ENCODE measurements around the gene ZFP3.
A peak's percentile ranks its signal among the peaks of the same experiment; 100 is the strongest.
"Not testable (repeated sequence)": the region's sequence is repeated elsewhere in the genome, so short reads cannot be mapped to it uniquely, and the experiment has no call there.

ZFP3 gene

GRCh38 chr17:5080591-5080990 lies 2.3 kb downstream of the ZFP3 start:
- no peak for DNase-seq

- DNase-seq: no peak
Observed at GRCh38 chr17:5092218-5093010, 14.1 kb downstream of the ZFP3 start.

GRCh38 chr17:5096731-5097100 lies 18.4 kb downstream of the ZFP3 start:
- DNase-seq: no peak

GRCh38 chr17:5097101-5097834 lies 19.0 kb downstream of the ZFP3 start:
- peak; percentile 33 for DNase-seq

- DNase-seq: no peak
Observed at GRCh38 chr17:5099271-5099670, 21.0 kb downstream of the ZFP3 start.

GRCh38 chr17:5100832-5101231 lies 22.6 kb downstream of the ZFP3 start:
- DNase-seq: no peak

GRCh38 chr17:5110816-5111215 lies 32.5 kb downstream of the ZFP3 start:
- DNase-seq: no peak

GRCh38 chr17:5111402-5112204 lies 33.3 kb downstream of the ZFP3 start, which contains the start of gene ZNF232:
Gene ZNF232 (minus strand): TSS chr17:5111878. CDS start chr17:5111822, 56 bp downstream.
- peak; percentile 97 for DNase-seq

- no peak for DNase-seq
Observed at GRCh38 chr17:5115673-5116651, 37.7 kb downstream of the ZFP3 start, which contains the start of gene USP6. Gene USP6 (plus strand): TSS chr17:5116032. CDS start chr17:5130368, 14,336 bp downstream.

GRCh38 chr17:5118219-5118618 lies 40.0 kb downstream of the ZFP3 start:
- DNase-seq: no peak

- no peak for DNase-seq
Observed at GRCh38 chr17:5120036-5120435, 41.8 kb downstream of the ZFP3 start.

- DNase-seq: not testable (repeated sequence)
Observed at GRCh38 chr17:5120436-5121185, 42.3 kb downstream of the ZFP3 start.

- DNase-seq: no peak
Observed at GRCh38 chr17:5121186-5121841, 43.0 kb downstream of the ZFP3 start.

- not testable (repeated sequence) for DNase-seq
Observed at GRCh38 chr17:5122056-5122455, 43.8 kb downstream of the ZFP3 start.

GRCh38 chr17:5122586-5123342 lies 44.5 kb downstream of the ZFP3 start:
- DNase-seq: no peak

GRCh38 chr17:5123343-5124124 lies 45.3 kb downstream of the ZFP3 start:
- no peak for DNase-seq

GRCh38 chr17:5124125-5124760 lies 46.0 kb downstream of the ZFP3 start:
- not testable (repeated sequence) for DNase-seq

GRCh38 chr17:5124896-5125295 lies 46.6 kb downstream of the ZFP3 start:
- not testable (repeated sequence) for DNase-seq
